GM19452 (cell line): ENCODE measurements around the gene GDF15.
"Not testable (repeated sequence)": the region's sequence is repeated elsewhere in the genome, so short reads cannot be mapped to it uniquely, and the experiment has no call there.

Source experiments
- ATAC-seq: cut with Tn5 transposase; IDR thresholded peaks from one replicate; pipeline ENCODE4 v1.9.1; 2021; ENCODE audit not compliant: unreplicated experiment

GDF15 gene, protein sequence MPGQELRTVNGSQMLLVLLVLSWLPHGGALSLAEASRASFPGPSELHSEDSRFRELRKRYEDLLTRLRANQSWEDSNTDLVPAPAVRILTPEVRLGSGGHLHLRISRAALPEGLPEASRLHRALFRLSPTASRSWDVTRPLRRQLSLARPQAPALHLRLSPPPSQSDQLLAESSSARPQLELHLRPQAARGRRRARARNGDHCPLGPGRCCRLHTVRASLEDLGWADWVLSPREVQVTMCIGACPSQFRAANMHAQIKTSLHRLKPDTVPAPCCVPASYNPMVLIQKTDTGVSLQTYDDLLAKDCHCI

GRCh38 chr19:18385675-18386542 lies at the start of gene GDF15:
GDF15 (plus strand) TSS chr19:18386158; CDS start chr19:18386190, 32 bp downstream.
- ATAC-seq = no peak

- no peak for ATAC-seq
Observed at GRCh38 chr19:18338541-18338940, 47.4 kb upstream of the GDF15 start.

DNA sequence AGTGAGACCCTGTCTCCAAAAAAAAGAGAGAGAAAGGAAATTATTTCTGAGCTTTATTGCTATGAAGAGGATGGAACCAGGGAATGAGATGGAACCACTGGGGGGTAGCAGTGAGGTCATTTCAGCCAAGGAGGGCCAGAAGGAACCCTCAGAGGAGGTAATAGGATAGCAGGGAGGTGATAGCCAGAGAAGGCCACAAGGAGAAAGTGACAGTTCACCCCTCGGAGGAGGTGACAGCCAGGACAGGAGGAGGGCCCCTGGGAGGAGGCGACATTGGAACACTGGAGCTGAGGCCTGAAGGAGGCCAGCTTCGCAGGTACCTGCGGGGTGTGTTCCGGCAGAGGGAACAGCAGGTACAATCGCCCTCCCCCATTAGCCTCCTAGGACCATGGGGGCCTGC lies 46.2 kb upstream of the GDF15 start:
- ATAC-seq = no peak

GRCh38 chr19:18340190-18340989 lies 45.6 kb upstream of the GDF15 start, which contains the start of gene PGPEP1:
PGPEP1 (plus strand) TSS chr19:18340598; CDS start chr19:18340682, 84 bp downstream.
- ATAC-seq = no peak

GRCh38 chr19:18340990-18341868 lies 44.7 kb upstream of the GDF15 start:
- ATAC-seq = no peak

GRCh38 chr19:18342090-18342632 lies 43.8 kb upstream of the GDF15 start:
- no peak for ATAC-seq

DNA sequence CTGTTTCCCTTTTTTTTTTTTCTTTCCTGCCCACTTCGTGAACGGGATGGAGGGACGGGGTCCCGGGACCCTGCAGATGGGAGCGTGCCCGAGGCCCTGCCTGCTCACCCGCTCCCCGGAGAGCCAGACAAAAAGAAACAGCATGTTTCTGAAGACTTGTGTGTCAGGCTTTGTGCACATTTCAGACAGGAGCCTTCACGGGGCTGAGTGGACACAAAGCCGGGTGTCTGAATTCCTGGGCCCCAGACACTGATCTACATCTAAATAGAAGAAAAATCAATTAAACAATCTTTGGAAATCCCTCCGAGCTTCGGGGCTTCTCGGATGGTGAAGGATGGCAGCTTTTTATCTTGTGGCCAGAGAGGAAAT lies 41.4 kb upstream of the GDF15 start:
- ATAC-seq = no peak

GRCh38 chr19:18345296-18345695 lies 40.7 kb upstream of the GDF15 start:
- ATAC-seq = no peak

- no peak for ATAC-seq
Observed at GRCh38 chr19:18346091-18346490, 39.9 kb upstream of the GDF15 start.

DNA sequence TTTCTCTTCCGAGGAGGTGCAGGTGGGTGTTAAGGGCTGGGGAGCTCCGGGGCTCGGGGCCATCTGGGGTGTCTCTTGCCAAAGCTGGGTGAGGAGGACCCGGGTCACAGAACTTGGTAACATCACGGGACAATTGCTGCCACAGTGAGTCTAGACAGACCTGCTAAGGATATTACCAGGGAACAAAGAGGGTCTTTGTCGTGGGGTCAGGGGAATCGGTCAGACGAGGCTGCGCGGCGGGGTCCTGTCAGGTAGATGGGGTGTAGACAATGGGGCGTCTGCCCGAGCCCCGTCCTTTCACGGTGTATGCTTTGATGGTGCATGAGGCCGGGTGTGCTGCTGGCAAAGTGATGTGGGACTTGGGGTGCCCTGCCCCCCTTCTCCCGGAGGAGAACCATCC lies 37.8 kb upstream of the GDF15 start:
- ATAC-seq = no peak

DNA sequence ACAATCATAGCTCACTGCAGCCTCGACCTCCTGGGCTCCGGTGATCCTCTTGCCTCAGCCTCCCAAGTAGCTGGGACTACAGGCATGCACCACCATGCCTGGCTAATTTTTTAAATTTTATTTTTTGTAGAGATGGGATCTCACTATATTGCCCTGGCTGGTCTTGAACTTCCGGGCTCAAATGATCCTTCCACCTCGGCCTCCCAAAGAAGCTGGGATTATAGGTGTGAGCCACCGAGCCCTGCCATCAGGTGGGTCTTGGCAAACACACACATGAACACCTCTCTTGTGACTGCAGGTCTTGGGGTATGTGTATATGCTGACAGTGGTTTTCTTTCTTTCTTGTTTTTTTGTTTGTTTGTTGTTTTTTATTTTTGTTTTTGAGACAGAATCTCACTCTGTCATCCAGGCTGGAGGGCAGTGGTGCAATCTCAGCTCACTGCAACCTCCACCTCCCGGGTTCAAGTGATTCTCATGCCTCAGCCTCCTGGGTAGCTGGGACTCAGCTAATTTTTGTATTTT lies 37.1 kb upstream of the GDF15 start:
- ATAC-seq = not testable (repeated sequence)

DNA sequence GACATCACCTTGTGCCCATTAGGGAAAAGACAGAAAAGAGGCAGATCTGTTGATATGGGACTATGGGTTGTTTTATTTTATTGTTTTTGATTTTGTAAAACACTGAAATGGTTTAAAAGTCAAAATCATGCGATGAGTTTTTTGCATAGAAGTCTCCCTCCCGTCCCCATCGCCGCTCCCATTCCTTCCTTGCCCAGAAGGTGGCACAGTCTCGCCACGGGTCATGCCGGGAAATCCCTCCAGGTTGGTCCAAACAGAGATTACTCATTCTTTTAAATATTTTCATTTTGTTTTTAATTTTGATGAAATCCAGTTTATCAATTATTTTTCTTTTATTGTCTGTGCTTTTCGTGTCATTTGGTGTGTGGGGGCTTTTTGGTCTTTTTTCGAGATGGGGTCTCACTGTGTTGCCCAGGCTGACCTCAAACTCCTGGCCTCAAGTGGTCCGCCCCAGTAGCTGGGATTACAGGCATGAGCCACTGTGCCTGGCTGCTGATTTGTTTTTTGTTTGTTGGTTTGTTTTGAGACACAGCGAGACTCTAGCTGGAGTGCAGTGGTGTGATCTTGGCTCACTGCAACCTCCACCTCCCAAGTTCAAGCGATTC lies 36.3 kb upstream of the GDF15 start:
- ATAC-seq = no peak

- no peak for ATAC-seq
Observed at GRCh38 chr19:18350490-18350889, 35.5 kb upstream of the GDF15 start.

DNA sequence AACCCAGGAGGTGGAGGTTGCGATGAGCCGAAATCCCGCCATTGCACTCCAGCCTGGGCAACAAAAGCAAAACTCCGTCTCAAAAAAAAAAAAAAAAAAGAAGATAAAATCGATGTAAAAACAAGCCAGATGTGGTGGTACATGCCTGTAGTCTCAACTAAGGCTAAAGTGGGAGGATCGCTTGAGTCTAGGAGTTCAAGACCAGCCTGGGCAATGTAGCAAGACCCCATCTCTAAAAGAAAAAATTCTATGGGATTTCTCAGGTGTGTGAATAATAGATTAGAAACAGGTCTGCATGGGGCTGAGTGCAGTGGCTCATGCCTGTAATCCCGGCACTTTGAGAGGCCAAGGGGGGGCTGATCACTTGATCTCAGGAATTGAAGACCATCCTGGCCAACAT lies 34.4 kb upstream of the GDF15 start:
- ATAC-seq = no peak

- ATAC-seq = no peak
Observed at GRCh38 chr19:18353378-18354005, 32.5 kb upstream of the GDF15 start.

GRCh38 chr19:18354743-18355142 lies 31.2 kb upstream of the GDF15 start:
- not testable (repeated sequence) for ATAC-seq

- no peak for ATAC-seq
Observed at GRCh38 chr19:18357041-18357440, 28.9 kb upstream of the GDF15 start.

DNA sequence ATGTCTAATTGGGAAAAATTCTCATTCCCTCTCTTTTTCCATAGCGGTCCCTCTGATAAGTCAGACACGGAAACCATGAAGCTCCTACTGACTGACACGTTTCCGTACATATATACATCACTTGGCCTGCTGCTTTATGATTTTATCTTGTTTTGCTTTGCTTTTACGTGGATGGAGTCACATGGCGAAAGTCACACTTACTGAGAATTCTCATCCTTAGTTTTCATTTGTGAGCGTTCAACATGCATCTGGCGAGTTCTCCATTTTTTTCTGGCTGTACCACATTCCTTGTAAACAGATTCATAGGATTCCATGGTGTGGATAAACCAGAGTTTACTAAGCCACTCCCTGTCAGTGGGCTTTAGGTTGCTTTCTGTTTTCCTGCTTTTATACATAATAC lies 24.3 kb upstream of the GDF15 start:
- no peak for ATAC-seq

DNA sequence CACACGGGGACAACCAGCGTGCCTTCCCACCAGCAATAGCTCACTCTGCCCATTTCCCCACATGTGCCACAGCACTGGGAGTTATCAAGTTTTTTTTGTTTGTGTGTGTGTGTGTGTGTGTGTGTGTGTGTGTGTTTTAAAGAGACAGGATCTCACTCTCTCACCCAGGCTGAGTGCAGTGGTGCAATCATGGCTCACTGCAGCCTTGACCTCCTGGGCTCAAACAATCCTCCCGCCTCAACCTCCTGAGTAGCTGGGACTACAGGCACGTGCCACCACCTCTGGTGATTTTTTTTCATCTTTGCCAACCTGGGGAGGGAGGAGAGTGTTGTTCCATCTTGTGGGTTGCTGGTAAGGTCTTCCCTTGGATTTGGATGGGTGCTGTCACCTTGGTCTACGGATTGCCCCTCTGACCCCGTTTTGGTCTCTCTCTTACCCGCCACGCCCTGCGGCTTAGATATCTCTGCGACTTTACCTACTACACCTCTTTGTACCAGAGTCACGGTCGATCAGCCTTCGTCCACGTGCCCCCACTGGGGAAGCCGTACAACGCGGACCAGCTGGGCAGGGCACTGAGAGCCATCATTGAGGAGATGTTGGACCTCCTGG lies 22.9 kb upstream of the GDF15 start:
- ATAC-seq = no peak
